Uterus (tissue), 2 donors: Measurements from ENCODE around the gene TNNI2.

Experiments
- CTCF ChIP-seq, 4 experiments: fragments of 200-600 bp in 2 of 4; fragments of 450-650 bp in 2 of 4; sonication (generic) in 2 of 4; IDR thresholded peaks; one replicate each; pipeline ENCODE4 v1.5.1; 2016 to 2019; ENCODE audit warnings: antibody characterized with exemption in 4 of 4, mild to moderate bottlenecking in 2 of 4, moderate library complexity in 1 of 4
- POLR2A ChIP-seq, 2 donors: fragments of 450-650 bp; IDR thresholded peaks; one replicate each; pipeline ENCODE4 v1.6.1; 2016; ENCODE audit warnings: antibody characterized with exemption in 2 of 2, mild to moderate bottlenecking in 1 of 2, moderate library complexity in 1 of 2

DNA sequence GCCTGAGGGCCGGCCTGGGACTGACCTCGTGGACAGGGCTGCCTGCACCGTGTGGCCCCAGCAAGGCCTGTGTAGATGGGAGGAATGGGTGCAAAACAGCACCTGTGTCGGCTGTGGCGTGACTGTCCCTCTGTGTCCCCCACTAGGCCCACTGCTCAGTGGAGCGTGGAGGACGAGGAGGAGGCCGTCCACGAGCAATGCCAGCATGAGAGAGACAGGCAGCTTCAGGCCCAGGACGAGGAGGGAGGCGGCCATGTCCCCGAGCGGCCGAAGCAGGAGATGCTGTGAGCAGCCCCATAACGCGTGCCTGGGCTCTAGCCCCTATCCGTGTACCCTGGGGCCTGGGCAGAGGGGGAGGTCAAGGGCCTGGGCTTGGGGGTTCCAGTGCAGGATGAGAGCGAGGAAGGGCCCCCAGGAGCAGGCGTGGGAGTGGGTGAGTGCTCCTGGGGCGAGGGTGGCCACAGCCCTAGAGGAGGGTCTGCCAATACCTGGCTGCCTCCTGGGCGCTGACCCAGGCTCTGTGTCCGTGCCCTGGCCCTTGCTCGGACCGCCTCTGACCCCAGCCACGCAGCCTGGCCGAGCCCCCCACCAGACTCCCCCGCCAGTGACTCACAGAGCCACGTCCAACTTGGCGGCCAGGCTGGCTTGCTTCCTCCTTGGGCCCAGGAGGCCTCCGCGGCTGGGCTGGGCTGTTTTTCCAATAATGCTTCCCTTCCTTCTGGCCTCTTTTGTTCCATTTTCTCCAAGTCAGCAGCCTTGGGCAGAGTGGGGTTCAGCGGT, 41.4 kb downstream of the TNNI2 start:
- TF ChIP-seq POLR2A (IDR thresholded peaks at IDR 0.05) (no peak), CTCF (IDR thresholded peaks at IDR 0.05) (no peak)
